ENCODE data around the gene NME7. TPM values are rescaled to one million over a fixed set of nuclear protein-coding genes. Genes with fewer than 3 reads are reported as not detected.

Gene NME7
- total RNA-seq, 1 donor from 2014 or later: 13.4 TPM

Other genes starting within 250 kb of the NME7 start
- gene BLZF1, start 398 bp upstream of the NME7 start, total RNA-seq: 32.2 TPM
- 1.6 TPM for gene CCDC181, start 59.7 kb upstream of the NME7 start, total RNA-seq
- gene SLC19A2, start 118.1 kb upstream of the NME7 start, total RNA-seq: 44.3 TPM
- gene F5, start 218.7 kb upstream of the NME7 start, total RNA-seq: 0.62 TPM

Measured in tongue (tissue), 1 donor.